HFFc6 (cell line): Measurements from ENCODE around the gene SOBP. TPM values are rescaled to one million over a fixed set of nuclear protein-coding genes. Genes with fewer than 3 reads are reported as not detected.

ENCODE experiments used
- DNase-seq: peaks from one replicate; pipeline ENCODE4 v3.0.0-alpha.2; 2018
- H3K27ac Mint-ChIP-seq: 2 replicates; pipeline ENCODE4 v1.8.0; 2020; ENCODE audit warnings: mild to moderate bottlenecking, mixed read lengths
- H3K27me3 Mint-ChIP-seq: 2 replicates; pipeline ENCODE4 v1.8.0; 2021; ENCODE audit warnings: mild to moderate bottlenecking, moderate library complexity, mixed read lengths; ENCODE audit not compliant: insufficient read depth
- H3K36me3 Mint-ChIP-seq: 2 replicates; pipeline ENCODE4 v1.8.0; 2021; ENCODE audit warnings: low read depth, mixed read lengths
- H3K4me1 Mint-ChIP-seq: 2 replicates; pipeline ENCODE4 v1.8.0; 2020; ENCODE audit warnings: low read depth, mixed read lengths
- H3K4me3 Mint-ChIP-seq: 2 replicates; pipeline ENCODE4 v1.8.0; 2020; ENCODE audit warnings: mild to moderate bottlenecking, moderate library complexity, mixed read lengths
- H3K9me3 Mint-ChIP-seq: 2 replicates; pipeline ENCODE4 v1.8.0; 2020; ENCODE audit warnings: mild to moderate bottlenecking, mixed read lengths
- CTCF ChIP-seq: fragments of 200-600 bp; sonication (generic); IDR thresholded peaks from 2 replicates; pipeline ENCODE4 v1.5.0; 2021; ENCODE audit warnings: antibody characterized with exemption, mild to moderate bottlenecking
- total RNA-seq, 6 experiments: library from RNA; stranded (reverse); fragmentation: NEBNext Ultra II Directional; extraction: Animal tissue kit (Norgen Biotek cat#: 25700); gene quantifications; 2 replicates in 1 of 6; 3 replicates in 5 of 6; pipeline ENCODE4 v1.2.3, GENCODE V29; 2021

Gene SOBP
- total RNA-seq, 6 experiments from 2014 or later: 0.09 to 0.50 (median 0.15) TPM; not detected in 1

DNA sequence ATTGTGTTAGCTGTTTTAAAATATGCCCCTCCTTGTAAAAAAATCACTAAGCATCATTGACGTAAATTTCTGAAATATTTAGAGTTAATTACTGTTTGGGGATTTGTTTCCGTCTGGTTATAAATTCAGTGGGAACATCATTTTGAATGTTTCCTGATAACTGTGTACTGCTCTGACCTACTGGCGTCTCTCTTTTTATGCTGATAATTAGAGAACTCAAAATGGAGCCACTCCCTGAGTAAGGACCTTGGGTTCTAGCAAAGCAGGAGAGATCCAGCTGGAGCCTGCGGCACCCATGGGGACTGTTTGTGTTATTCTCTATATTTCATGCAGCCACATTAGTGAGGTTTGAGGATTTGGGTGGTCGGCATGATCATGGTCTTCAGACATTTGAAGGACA is 124.9 kb downstream of the SOBP start:
- Mint-ChIP-seq H3K9me3 (no peaks in the 10 kb centered on the region), H3K27ac (no peak overlapping the region), H3K36me3 (no peaks in the 10 kb centered on the region), H3K4me3 (no peak overlapping the region), H3K27me3 (peaks cover 28% of the 10 kb centered on the region), H3K4me1 (no peaks in the 10 kb centered on the region)
- DNase-seq: no peak
- no peak for TF ChIP-seq CTCF

- H3K36me3 Mint-ChIP-seq: no peaks in the 10 kb centered on the region
- H3K4me1 Mint-ChIP-seq: no peaks in the 10 kb centered on the region
- DNase-seq: no peak
- H3K27ac Mint-ChIP-seq: no peak overlapping the region
- no peaks in the 10 kb centered on the region for H3K9me3 Mint-ChIP-seq
- TF ChIP-seq CTCF: no peak
- peaks cover 27% of the 10 kb centered on the region for H3K27me3 Mint-ChIP-seq
- H3K4me3 Mint-ChIP-seq: no peak overlapping the region
Observed at GRCh38 chr6:107616775-107617174, 126.9 kb downstream of the SOBP start.

DNA sequence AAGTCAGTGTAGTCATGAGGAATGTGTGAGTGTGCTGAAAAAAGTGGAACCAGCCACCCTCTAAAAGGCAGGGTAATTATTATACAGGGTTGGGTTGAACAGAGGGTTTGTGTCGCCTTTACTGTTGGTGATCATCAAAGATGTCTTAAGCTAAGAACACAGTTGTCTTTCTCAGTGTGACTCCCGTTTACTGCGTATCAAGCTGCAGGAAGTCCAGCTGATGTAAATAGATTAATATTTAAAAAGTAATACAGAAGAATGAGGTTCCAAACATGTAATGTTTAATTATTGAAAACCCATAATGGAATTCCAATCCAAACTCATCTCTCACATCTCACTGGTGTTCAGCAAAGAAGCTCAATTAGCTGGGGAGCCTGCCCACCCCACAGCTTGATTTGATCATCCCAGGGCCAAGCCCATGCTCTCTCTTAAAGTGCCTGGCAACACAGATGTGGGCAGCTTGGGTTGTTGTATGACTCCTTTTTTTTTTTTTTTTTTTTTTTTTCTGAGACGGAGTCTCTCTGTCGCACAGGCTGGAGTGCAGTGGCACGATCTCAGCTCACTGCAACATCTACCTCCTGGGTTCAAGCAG is 127.5 kb downstream of the SOBP start:
- no peak overlapping the region for H3K27ac Mint-ChIP-seq
- no peaks in the 10 kb centered on the region for H3K9me3 Mint-ChIP-seq
- no peak for DNase-seq
- H3K27me3 Mint-ChIP-seq: peaks cover 27% of the 10 kb centered on the region
- H3K4me1 Mint-ChIP-seq: no peaks in the 10 kb centered on the region
- no peak overlapping the region for H3K4me3 Mint-ChIP-seq
- no peak for TF ChIP-seq CTCF
- H3K36me3 Mint-ChIP-seq: no peaks in the 10 kb centered on the region

DNA sequence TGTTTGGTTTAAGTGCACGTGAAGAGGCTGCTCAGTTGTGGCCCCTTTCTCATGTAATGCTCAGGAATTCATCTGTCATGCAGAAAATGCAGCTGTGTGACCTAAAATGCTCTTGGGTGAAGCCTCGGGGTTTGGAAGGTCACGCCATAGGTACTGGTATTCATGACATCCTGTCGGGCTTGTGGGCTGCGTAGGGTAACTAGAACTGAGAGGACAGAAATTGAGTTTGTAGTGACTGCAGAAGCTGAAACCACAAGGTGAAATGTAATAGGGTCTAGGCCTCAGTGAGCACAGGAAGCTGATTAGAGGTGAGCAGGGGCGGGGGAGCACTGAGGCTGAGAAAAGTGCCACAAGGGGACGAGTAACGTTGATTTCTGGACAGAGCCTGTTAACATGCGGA is 128.8 kb downstream of the SOBP start:
- Mint-ChIP-seq H3K27ac (no peak overlapping the region), H3K27me3 (peaks cover 28% of the 10 kb centered on the region), H3K9me3 (no peaks in the 10 kb centered on the region), H3K4me3 (no peak overlapping the region), H3K36me3 (no peaks in the 10 kb centered on the region), H3K4me1 (no peaks in the 10 kb centered on the region)
- no peak for DNase-seq
- no peak for TF ChIP-seq CTCF

- no peak for DNase-seq
- Mint-ChIP-seq H3K9me3 (no peaks in the 10 kb centered on the region), H3K36me3 (no peaks in the 10 kb centered on the region), H3K4me3 (no peak overlapping the region), H3K27ac (no peak overlapping the region), H3K4me1 (peaks cover 7% of the 10 kb centered on the region; the same call in 1 of the 2 replicates), H3K27me3 (peaks cover 19% of the 10 kb centered on the region)
- no peak for TF ChIP-seq CTCF
Observed at GRCh38 chr6:107620732-107621131, 130.8 kb downstream of the SOBP start.
